Osteoblast (primary cell): ENCODE data around the gene PUS1. TPM values are rescaled to one million over a fixed set of nuclear protein-coding genes. Genes with fewer than 3 reads are reported as not detected.
A peak's percentile ranks its signal among the peaks of the same experiment; 100 is the strongest.
"Not testable (repeated sequence)": the region's sequence is repeated elsewhere in the genome, so short reads cannot be mapped to it uniquely, and the experiment has no call there.

ENCODE experiments used
- DNase-seq: peaks from one replicate; pipeline ENCODE4 v3.0.0; 2011; ENCODE audit warnings: low spot score, mixed read lengths; ENCODE audit not compliant: insufficient read length; ENCODE audit errors: missing footprints
- H2AFZ ChIP-seq: 2 replicates; pipeline ENCODE4 v1.6.0; 2011; ENCODE audit warnings: mild to moderate bottlenecking, low read length
- H3K27ac ChIP-seq: 2 replicates; pipeline ENCODE4 v1.5.1; 2011; ENCODE audit warnings: mild to moderate bottlenecking, low read depth, low read length, moderate library complexity
- H3K27me3 ChIP-seq: 2 replicates; pipeline ENCODE4 v1.6.0; 2012; ENCODE audit warnings: mild to moderate bottlenecking, control low read depth, inconsistent platforms, low read length, moderate library complexity; ENCODE audit not compliant: insufficient read depth
- H3K36me3 ChIP-seq: 2 replicates; pipeline ENCODE4 v1.5.1; 2011; ENCODE audit warnings: mild to moderate bottlenecking, low read length, control low read depth, moderate library complexity; ENCODE audit not compliant: insufficient read depth
- H3K4me1 ChIP-seq: 2 replicates; pipeline ENCODE4 v1.5.1; 2011; ENCODE audit warnings: mild to moderate bottlenecking, low read length, control low read depth, moderate library complexity; ENCODE audit not compliant: insufficient read depth
- H3K4me2 ChIP-seq: 2 replicates; pipeline ENCODE4 v1.6.0; 2011; ENCODE audit warnings: mild to moderate bottlenecking, low read length; ENCODE audit not compliant: insufficient read depth
- H3K4me3 ChIP-seq: fragments of 200-600 bp; sonication (generic); 3 replicates; pipeline ENCODE4 v1.5.1; 2012; ENCODE audit warnings: mild to moderate bottlenecking, low read length, inconsistent platforms; ENCODE audit not compliant: insufficient read depth
- H3K79me2 ChIP-seq: 2 replicates; pipeline ENCODE4 v1.6.0; 2012; ENCODE audit warnings: mild to moderate bottlenecking, low read length, control low read depth, inconsistent platforms; ENCODE audit not compliant: insufficient read depth
- H3K9me3 ChIP-seq: 2 replicates; pipeline ENCODE4 v1.5.1; 2011; ENCODE audit warnings: low read depth, low read length, control low read depth
- H4K20me1 ChIP-seq: 2 replicates; pipeline ENCODE4 v1.6.0; 2012; ENCODE audit warnings: mild to moderate bottlenecking, low read length, control low read depth; ENCODE audit not compliant: insufficient read depth
- total RNA-seq: library from RNA; depleted of rRNA; stranded (reverse); fragments of >200 nt; gene quantifications from 2 replicates; pipeline ENCODE4 v1.2.3, GENCODE V29; 2012
- TF ChIP-seq, protein P1 (sequence below): IDR thresholded peaks from 2 replicates; pipeline ENCODE4 v1.5.1; 2011; ENCODE audit warnings: mild to moderate bottlenecking, low read depth, low read length, moderate library complexity; ENCODE audit errors: extremely low read depth

Gene PUS1
- total RNA-seq, 1 donor = 7.6 TPM

- no peak overlapping the region for H3K27ac ChIP-seq
- no peaks in the 10 kb centered on the region for H4K20me1 ChIP-seq
- no peak overlapping the region for H3K4me3 ChIP-seq
- no peak for DNase-seq
- TF ChIP-seq, protein P1, sequence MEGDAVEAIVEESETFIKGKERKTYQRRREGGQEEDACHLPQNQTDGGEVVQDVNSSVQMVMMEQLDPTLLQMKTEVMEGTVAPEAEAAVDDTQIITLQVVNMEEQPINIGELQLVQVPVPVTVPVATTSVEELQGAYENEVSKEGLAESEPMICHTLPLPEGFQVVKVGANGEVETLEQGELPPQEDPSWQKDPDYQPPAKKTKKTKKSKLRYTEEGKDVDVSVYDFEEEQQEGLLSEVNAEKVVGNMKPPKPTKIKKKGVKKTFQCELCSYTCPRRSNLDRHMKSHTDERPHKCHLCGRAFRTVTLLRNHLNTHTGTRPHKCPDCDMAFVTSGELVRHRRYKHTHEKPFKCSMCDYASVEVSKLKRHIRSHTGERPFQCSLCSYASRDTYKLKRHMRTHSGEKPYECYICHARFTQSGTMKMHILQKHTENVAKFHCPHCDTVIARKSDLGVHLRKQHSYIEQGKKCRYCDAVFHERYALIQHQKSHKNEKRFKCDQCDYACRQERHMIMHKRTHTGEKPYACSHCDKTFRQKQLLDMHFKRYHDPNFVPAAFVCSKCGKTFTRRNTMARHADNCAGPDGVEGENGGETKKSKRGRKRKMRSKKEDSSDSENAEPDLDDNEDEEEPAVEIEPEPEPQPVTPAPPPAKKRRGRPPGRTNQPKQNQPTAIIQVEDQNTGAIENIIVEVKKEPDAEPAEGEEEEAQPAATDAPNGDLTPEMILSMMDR = no peak
- H3K36me3 ChIP-seq = no peaks in the 10 kb centered on the region
- no peaks in the 10 kb centered on the region for H3K27me3 ChIP-seq
- H3K4me2 ChIP-seq = no peak overlapping the region
- H3K9me3 ChIP-seq = no peaks in the 10 kb centered on the region
- H3K79me2 ChIP-seq = no peaks in the 10 kb centered on the region
- no peak overlapping the region for H2AFZ ChIP-seq
- no peaks in the 10 kb centered on the region for H3K4me1 ChIP-seq
Measured at GRCh38 chr12:131885543-131886057, 43.5 kb upstream of the PUS1 start.

DNA sequence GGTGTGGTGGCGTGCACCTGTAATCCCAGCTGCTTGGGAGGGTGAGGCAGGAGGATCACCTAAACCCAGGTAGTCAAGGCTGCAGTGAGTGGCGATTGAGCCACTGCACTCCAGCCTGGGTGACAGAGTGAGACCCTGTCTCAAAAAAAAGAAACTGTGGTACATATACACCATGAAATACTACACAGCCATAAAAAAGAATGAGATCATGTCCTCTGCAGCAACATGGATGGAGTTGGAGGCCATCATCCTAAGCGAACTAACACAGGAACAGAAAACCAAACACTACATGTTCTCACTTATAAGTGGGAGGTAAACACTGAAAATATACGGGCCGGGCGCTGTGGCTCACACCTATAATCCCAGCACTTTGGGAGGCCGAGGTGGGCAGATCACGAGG is 37.4 kb upstream of the PUS1 start:
- H3K79me2 ChIP-seq, H2AFZ ChIP-seq, H3K36me3 ChIP-seq, H3K4me3 ChIP-seq, H3K4me2 ChIP-seq, H3K27me3 ChIP-seq, H3K9me3 ChIP-seq, DNase-seq, H4K20me1 ChIP-seq, H3K4me1 ChIP-seq, H3K27ac ChIP-seq: not testable (repeated sequence)

- TF ChIP-seq, protein P1 = no peak
- no peak overlapping the region for H3K27ac ChIP-seq
- DNase-seq = peak; percentile 57
- H3K4me3 ChIP-seq = no peak overlapping the region
- no peaks in the 10 kb centered on the region for H3K27me3 ChIP-seq
- H4K20me1 ChIP-seq = peaks cover 14% of the 10 kb centered on the region
- no peaks in the 10 kb centered on the region for H3K9me3 ChIP-seq
- peaks cover 10% of the 10 kb centered on the region for H3K4me1 ChIP-seq
- peaks cover 4% of the 10 kb centered on the region for H3K36me3 ChIP-seq
- H3K79me2 ChIP-seq = peaks cover 20% of the 10 kb centered on the region
- H3K4me2 ChIP-seq = no peak overlapping the region
- H2AFZ ChIP-seq = no peak overlapping the region
Measured at GRCh38 chr12:131892711-131893604, 36.1 kb upstream of the PUS1 start.

DNA sequence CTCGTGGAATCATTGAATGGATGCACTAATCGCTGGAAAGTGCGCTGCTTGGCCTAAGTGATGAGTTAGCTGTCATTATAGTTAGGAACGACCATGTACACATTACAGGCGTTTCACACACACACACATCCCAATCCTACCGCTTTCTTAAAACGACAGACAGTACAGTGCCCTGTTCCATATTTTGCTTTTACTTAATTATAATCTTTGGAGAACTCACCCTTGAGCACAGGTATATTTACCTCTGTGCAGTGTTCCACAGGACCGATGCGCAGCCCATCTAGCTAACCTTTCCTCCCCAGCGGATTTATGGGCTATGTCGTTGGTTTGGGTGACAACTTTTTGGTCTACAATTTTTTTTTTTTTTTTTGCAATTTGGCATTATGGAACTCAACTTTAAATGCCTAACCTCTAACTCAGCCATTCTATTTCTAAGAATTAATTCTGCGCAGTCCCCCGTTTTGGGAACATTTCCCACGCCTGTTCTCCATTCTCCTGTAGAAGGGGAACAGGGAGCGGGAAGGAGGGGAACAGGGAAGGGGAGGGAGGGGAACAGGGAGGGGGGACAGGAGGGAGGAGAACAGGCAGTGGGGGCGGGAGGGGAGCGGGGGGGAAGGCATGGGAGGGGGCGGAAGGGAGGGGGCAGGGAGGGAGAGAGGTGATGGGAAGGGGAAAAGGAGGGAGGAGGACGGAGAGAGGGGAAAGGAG is 35.3 kb upstream of the PUS1 start:
- Histone ChIP-seq H3K4me3 (no peak overlapping the region), H3K4me2 (no peak overlapping the region), H3K36me3 (peaks cover 4% of the 10 kb centered on the region), H3K27me3 (no peaks in the 10 kb centered on the region), H3K27ac (no peak overlapping the region), H3K9me3 (no peaks in the 10 kb centered on the region), H2AFZ (no peak overlapping the region), H3K4me1 (peaks cover 10% of the 10 kb centered on the region), H4K20me1 (peaks cover 17% of the 10 kb centered on the region), H3K79me2 (peaks cover 24% of the 10 kb centered on the region)
- DNase-seq = peak; percentile 73
- TF ChIP-seq, protein P1 = no peak
